OCI-LY7 (cell line): ENCODE data around the gene SCG3. TPM values are rescaled to one million over a fixed set of nuclear protein-coding genes. Genes with fewer than 3 reads are reported as not detected.

Experiments used
- BruUV-seq: library from RNA; stranded (reverse); fragments of 400-500 nt; replicated peaks from 2 replicates; lab custom pipeline; 2021; lab: Mats Ljungman, UMichigan
- CTCF ChIA-PET: fragments of 300-600 bp; sonication (Branson Sonifier 250); formaldehyde crosslinking; loops from one replicate; lab custom pipeline; 2022; ENCODE audit warnings: antibody characterized with exemption; ENCODE audit not compliant: unreplicated experiment; lab: Charles Lee
- POLR2A ChIA-PET: fragments of 300-600 bp; sonication (Branson Sonifier 250); formaldehyde crosslinking; loops from one replicate; lab custom pipeline; 2022; ENCODE audit warnings: antibody characterized with exemption; lab: Charles Lee
- DNase-seq: peaks from one replicate; pipeline ENCODE4 v3.0.0-alpha.2; 2015; ENCODE audit warnings: low spot score
- H2AFZ ChIP-seq: fragments of 200-600 bp; sonication (generic), shearing (Covaris generic); 2 replicates; pipeline ENCODE4 v1.6.1; 2014; ENCODE audit warnings: mild to moderate bottlenecking, antibody characterized with exemption, low read length, moderate library complexity
- H3K27ac ChIP-seq: fragments of 200-600 bp; sonication (generic); 2 replicates; pipeline ENCODE4 v1.5.1; 2014; ENCODE audit warnings: mixed run types, low read depth, mild to moderate bottlenecking, moderate library complexity, low read length, inconsistent platforms; ENCODE audit not compliant: poor library complexity, severe bottlenecking
- H3K36me3 ChIP-seq: fragments of 200-600 bp; sonication (generic); 2 replicates; pipeline ENCODE4 v1.6.1; 2014; ENCODE audit warnings: mild to moderate bottlenecking, antibody characterized with exemption, low read length, moderate library complexity, mixed read lengths; ENCODE audit not compliant: insufficient read depth
- H3K4me1 ChIP-seq: fragments of 200-600 bp; sonication (generic); 2 replicates; pipeline ENCODE4 v1.5.1; 2014; ENCODE audit warnings: mild to moderate bottlenecking, low read length; ENCODE audit not compliant: insufficient read depth, poor library complexity, severe bottlenecking
- H3K4me2 ChIP-seq: fragments of 200-600 bp; sonication (generic); 2 replicates; pipeline ENCODE4 v1.6.1; 2014; ENCODE audit warnings: mild to moderate bottlenecking, low read length
- H3K4me3 ChIP-seq: fragments of 200-600 bp; sonication (generic); 2 replicates; pipeline ENCODE4 v1.5.1; 2014; ENCODE audit warnings: mild to moderate bottlenecking, low read depth, low read length; ENCODE audit not compliant: poor library complexity, severe bottlenecking
- H3K79me2 ChIP-seq: fragments of 200-600 bp; sonication (generic); 2 replicates; pipeline ENCODE4 v1.6.1; 2016; ENCODE audit warnings: low read depth, mild to moderate bottlenecking, low read length, moderate library complexity, mixed read lengths; ENCODE audit not compliant: insufficient read depth
- H3K9me2 ChIP-seq: fragments of 200-600 bp; sonication (generic); 2 replicates; pipeline ENCODE4 v1.6.1; 2016; ENCODE audit warnings: mild to moderate bottlenecking, low read length, mixed read lengths; ENCODE audit not compliant: insufficient read depth
- H3K9me3 ChIP-seq: fragments of 200-600 bp; sonication (generic); 2 replicates; pipeline ENCODE4 v1.6.1; 2014; ENCODE audit warnings: mild to moderate bottlenecking, mixed run types, low read length, mixed read lengths
- H4K20me1 ChIP-seq: fragments of 200-600 bp; sonication (generic); 2 replicates; pipeline ENCODE4 v1.6.1; 2014; ENCODE audit warnings: mild to moderate bottlenecking, antibody characterized with exemption, low read length, moderate library complexity, mixed read lengths; ENCODE audit not compliant: insufficient read depth
- EZH2phosphoT487 ChIP-seq: fragments of 200-600 bp; sonication (generic); IDR thresholded peaks from 2 replicates; pipeline ENCODE4 v1.6.1; 2018; ENCODE audit warnings: low read depth, borderline replicate concordance, mild to moderate bottlenecking, mixed run types, antibody characterized with exemption, low read length, moderate library complexity, mixed read lengths
- intact Hi-C: fragments of 100-400 bp; cut with micrococcal nuclease; formaldehyde crosslinking; loops from one replicate; pipeline ENCODE4 v1.10.0; 2022; ENCODE audit not compliant: unreplicated experiment
- total RNA-seq, 2 experiments: library from RNA; depleted of rRNA in 1 of 2; stranded (reverse); fragments of >200 nt in 1 of 2; shearing (Covaris generic) in 1 of 2; gene quantifications; 2 replicates each; pipeline ENCODE4 v1.2.3, GENCODE V29; 2014 to 2022
- TF ChIP-seq, protein P1 (sequence below): fragments of 200-600 bp; sonication (generic); conservative IDR thresholded peaks from 2 replicates; pipeline ENCODE4 v1.5.1; 2014; ENCODE audit warnings: mild to moderate bottlenecking, antibody characterized with exemption, low read length, moderate library complexity, mixed read lengths

Gene SCG3
- total RNA-seq, 2 experiments from 2014 or later: not detected

DNA sequence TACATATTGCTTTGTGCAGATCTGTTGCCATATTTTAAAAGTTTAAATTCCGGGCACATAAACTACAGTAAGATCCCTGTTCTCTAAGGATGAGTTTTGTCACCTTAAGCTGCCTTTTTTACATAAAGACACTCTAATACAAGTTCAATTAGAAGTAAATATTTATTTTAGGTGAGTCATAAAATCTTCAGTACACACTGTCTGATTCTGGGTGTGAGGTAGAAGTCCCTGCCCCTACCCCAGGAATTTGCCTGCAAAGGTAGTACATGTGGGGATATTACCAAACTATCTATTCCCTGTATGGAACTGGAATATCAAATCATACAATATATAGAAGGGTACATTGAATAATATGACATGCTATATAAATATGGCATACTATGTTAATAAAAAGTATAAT, 6.3 kb downstream of the SCG3 start:
- ChIA-PET POLR2A (interaction anchor here (1.1 kb wide), 1 partner anchor 38 kb away, joined by 3 read pairs; no protein-coding TSS in a partner anchor), CTCF (no interaction called here)
- Histone ChIP-seq H3K4me2 (no peak overlapping the region), H2AFZ (no peak overlapping the region), H3K9me3 (no peaks in the 10 kb centered on the region), H3K4me3 (no peak overlapping the region), H3K79me2 (no peaks in the 10 kb centered on the region), H3K9me2 (no peaks in the 10 kb centered on the region), H3K27ac (no peak overlapping the region), H3K36me3 (no peaks in the 10 kb centered on the region), H3K4me1 (no peaks in the 10 kb centered on the region), H4K20me1 (no peaks in the 10 kb centered on the region)
- no peak for TF ChIP-seq EZH2phosphoT487
- TF ChIP-seq, protein P1, sequence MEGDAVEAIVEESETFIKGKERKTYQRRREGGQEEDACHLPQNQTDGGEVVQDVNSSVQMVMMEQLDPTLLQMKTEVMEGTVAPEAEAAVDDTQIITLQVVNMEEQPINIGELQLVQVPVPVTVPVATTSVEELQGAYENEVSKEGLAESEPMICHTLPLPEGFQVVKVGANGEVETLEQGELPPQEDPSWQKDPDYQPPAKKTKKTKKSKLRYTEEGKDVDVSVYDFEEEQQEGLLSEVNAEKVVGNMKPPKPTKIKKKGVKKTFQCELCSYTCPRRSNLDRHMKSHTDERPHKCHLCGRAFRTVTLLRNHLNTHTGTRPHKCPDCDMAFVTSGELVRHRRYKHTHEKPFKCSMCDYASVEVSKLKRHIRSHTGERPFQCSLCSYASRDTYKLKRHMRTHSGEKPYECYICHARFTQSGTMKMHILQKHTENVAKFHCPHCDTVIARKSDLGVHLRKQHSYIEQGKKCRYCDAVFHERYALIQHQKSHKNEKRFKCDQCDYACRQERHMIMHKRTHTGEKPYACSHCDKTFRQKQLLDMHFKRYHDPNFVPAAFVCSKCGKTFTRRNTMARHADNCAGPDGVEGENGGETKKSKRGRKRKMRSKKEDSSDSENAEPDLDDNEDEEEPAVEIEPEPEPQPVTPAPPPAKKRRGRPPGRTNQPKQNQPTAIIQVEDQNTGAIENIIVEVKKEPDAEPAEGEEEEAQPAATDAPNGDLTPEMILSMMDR: no peak
- intact Hi-C loops: no loop called here
- no peak for DNase-seq
- no TSS peak for BruUV-seq

DNA sequence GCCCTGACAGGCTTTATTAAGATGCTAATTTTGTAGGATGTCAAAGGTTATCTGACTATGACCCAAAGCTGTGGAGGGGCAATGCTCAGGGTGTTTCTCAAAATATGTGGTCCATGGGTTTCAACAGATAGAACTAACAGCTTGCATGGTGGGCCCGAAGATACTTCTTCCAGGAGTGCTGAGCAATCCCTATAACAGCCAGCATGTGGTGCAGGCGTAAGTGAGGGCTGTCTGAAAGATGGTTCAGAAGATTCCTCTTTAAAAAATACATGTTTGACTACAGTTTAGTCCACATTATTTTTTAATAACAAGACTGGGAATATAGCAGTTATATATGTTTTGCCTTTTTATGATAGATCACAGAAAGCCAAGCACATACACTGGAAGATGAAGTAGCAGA, 7.6 kb downstream of the SCG3 start:
- no peak overlapping the region for H3K4me2 ChIP-seq
- H3K27ac ChIP-seq: no peak overlapping the region
- no peaks in the 10 kb centered on the region for H3K79me2 ChIP-seq
- DNase-seq: no peak
- ChIA-PET CTCF (no interaction called here), POLR2A (interaction anchor here (0.5 kb wide), 1 partner anchor 1090 kb away, joined by 3 read pairs; no protein-coding TSS in a partner anchor)
- no peaks in the 10 kb centered on the region for H4K20me1 ChIP-seq
- no peaks in the 10 kb centered on the region for H3K4me1 ChIP-seq
- H3K36me3 ChIP-seq: no peaks in the 10 kb centered on the region
- no peaks in the 10 kb centered on the region for H3K9me2 ChIP-seq
- no TSS peak for BruUV-seq
- intact Hi-C loops: no loop called here
- H3K9me3 ChIP-seq: no peaks in the 10 kb centered on the region
- H3K4me3 ChIP-seq: no peak overlapping the region
- TF ChIP-seq, protein P1: peak; percentile 51
- TF ChIP-seq EZH2phosphoT487: no peak
- H2AFZ ChIP-seq: no peak overlapping the region

DNA sequence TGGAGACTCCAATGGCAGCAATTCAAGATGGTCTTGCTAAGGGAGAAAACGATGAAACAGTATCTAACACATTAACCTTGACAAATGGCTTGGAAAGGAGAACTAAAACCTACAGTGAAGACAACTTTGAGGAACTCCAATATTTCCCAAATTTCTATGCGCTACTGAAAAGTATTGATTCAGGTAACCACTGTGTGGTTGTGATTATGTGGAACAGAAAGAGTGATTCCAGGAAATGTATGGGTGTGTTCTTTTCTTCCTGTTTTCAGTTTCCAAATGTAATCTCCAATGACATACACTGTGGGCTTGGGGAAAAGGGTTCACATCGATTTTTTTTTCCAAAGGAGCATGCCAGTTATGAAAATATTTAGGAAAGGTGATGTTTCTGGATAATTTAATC, 10.9 kb downstream of the SCG3 start:
- Histone ChIP-seq H3K9me3 (no peaks in the 10 kb centered on the region), H2AFZ (no peak overlapping the region), H3K9me2 (no peaks in the 10 kb centered on the region), H3K4me3 (no peak overlapping the region), H3K36me3 (no peaks in the 10 kb centered on the region), H3K4me1 (no peaks in the 10 kb centered on the region), H3K4me2 (no peak overlapping the region), H3K27ac (no peak overlapping the region), H4K20me1 (no peaks in the 10 kb centered on the region), H3K79me2 (no peaks in the 10 kb centered on the region)
- ChIA-PET POLR2A (interaction anchor here (0.5 kb wide), 1 partner anchor 13 kb away, joined by 3 read pairs; no protein-coding TSS in a partner anchor), CTCF (no interaction called here)
- intact Hi-C loops: no loop called here
- TF ChIP-seq EZH2phosphoT487: no peak
- TF ChIP-seq, protein P1: no peak
- no TSS peak for BruUV-seq
- DNase-seq: no peak
